AG09309 (cell line): ENCODE data around the gene HDLBP.

Source experiments
- DNase-seq: peaks from one replicate; pipeline ENCODE4 v3.0.0-alpha.2; 2010; ENCODE audit warnings: low read depth
- H3K4me3 ChIP-seq: 2 replicates; pipeline ENCODE4 v1.5.1; 2011; ENCODE audit warnings: mild to moderate bottlenecking, low read depth, low read length, moderate library complexity; ENCODE audit not compliant: control insufficient read depth
- TF ChIP-seq, protein P1 (sequence below): IDR thresholded peaks from 2 replicates; pipeline ENCODE4 v1.5.1; 2011; ENCODE audit warnings: mild to moderate bottlenecking, low read depth, low read length, inconsistent platforms; ENCODE audit not compliant: insufficient read depth, control insufficient read depth; ENCODE audit errors: missing control alignments

HDLBP gene

DNA sequence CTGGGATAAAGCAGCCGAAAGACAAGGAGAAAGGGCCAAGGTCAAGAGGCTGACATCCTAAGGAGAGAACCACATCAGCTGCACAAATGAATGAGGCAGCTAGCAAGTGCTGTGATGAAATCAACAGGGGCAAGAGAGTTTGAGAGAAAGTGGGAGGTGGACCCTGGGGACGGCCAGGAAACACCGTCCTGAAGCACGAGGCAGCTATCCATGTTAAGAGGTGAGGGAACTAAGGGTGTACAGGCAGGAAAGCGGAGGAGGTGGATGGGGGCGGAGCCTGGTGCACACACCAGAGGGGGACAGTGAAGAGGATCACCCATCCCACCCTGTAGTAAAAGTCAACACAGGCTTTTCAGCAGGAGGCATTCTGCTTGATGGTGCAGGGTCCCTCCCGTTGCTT lies 52.4 kb downstream of the HDLBP start:
- TF ChIP-seq, protein P1, sequence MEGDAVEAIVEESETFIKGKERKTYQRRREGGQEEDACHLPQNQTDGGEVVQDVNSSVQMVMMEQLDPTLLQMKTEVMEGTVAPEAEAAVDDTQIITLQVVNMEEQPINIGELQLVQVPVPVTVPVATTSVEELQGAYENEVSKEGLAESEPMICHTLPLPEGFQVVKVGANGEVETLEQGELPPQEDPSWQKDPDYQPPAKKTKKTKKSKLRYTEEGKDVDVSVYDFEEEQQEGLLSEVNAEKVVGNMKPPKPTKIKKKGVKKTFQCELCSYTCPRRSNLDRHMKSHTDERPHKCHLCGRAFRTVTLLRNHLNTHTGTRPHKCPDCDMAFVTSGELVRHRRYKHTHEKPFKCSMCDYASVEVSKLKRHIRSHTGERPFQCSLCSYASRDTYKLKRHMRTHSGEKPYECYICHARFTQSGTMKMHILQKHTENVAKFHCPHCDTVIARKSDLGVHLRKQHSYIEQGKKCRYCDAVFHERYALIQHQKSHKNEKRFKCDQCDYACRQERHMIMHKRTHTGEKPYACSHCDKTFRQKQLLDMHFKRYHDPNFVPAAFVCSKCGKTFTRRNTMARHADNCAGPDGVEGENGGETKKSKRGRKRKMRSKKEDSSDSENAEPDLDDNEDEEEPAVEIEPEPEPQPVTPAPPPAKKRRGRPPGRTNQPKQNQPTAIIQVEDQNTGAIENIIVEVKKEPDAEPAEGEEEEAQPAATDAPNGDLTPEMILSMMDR: no peak
- H3K4me3 ChIP-seq: no peak overlapping the region

DNA sequence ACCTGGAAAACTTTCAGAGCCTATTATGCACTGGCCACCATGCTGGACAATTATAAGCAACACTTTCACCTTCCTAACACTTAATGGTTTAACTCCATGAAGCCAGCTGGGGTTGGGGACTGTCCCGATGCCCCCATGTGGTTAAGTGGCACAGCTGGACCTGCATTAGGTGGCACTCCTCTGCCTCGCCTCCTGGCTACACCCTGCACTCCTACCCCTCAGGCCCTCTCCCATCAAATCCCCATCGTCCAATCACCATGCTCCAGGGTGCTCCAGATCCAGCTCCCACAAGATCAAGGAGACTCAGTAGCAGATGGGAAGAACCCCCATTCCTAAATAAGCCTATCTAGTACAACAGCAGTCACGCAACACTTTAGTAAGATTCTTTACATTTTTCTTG lies 53.8 kb downstream of the HDLBP start:
- TF ChIP-seq, protein P1: no peak
- no peak overlapping the region for H3K4me3 ChIP-seq
- no peak for DNase-seq

More for the DNA sequence above, 52.4 kb downstream of the HDLBP start:
- no peak for DNase-seq

DNA sequence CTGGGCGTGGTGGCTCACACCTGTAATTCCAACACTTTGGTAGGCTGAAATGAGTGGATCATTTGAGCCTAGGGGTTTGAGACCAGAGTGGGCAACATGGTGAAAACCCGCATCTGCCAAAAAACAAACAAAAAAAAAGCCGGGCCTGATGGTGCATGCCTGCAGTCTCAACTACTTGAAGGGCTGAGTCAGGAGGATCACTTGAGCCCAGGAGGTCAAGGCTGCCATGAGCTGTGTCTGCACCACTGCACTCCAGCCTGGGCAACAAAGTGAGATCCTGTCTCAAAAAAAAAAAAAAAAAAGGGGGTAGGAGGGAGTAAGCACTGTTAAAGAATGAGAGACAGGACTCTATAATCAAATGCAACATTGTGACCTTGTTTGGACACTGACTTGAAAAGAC lies 54.6 kb downstream of the HDLBP start:
- TF ChIP-seq, protein P1: no peak
- no peak overlapping the region for H3K4me3 ChIP-seq
- no peak for DNase-seq

DNA sequence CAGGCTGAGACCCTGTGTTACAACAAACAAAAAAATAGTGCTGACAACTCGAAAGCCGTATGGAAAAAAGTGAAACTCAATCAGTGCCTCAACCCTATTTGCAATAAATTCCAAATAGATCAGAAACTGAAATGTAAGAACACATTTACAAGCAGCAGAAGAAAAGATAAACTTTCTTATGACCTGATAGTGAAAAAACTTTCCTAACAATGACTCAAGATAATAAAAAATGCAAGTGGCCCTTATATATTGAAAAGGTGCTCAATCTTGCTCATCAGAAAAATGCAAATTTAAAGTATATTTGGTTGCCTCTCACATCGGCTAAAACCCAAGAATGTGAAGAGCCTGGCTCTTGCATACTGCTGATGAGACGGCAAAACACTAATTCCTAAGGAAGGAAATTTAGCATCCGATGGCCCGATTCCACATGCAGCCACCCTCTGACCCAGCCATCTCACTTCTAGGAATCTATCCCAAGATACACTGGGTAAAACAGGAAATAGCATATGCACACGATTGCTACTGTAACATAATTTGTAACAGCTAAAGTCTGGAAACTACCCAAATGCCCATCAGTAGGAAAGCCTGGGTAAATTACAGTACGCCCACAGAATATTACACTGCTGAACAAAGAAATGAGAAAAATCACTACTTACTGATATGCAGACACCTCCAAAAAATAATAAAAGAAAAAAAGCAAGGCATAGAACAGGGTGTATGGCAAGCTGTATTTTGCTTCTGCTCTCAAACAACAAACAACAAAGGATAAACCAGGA lies 56.8 kb downstream of the HDLBP start:
- H3K4me3 ChIP-seq: no peak overlapping the region
- DNase-seq: no peak
- TF ChIP-seq, protein P1: no peak

DNA sequence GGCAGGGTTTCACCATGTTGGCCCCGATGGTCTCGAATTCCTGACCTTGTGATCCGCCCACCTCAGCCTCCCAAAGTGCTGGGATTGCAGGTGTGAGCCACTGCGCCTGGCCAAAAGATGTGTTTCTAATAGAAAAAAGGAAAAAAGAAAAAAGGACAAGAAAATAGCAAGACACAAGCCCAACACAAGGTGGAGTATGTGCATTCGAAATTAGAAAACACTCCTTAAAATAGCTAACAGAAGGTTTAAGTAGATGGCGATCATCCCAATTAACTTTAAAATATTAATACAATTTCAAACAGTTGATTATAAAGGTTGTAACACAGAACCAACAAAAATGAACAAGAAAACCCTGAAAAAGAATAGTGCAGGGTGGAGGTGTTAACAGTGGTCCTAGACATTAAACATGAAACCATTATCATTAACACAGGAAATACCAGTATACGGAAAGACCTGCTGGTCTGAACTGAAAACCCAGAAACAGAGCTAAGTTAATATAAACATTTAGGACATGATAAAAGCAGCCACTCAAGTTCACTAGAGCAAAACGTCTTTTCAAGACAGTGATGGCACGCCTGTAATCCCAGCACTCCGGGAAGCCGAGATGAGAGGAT lies 57.9 kb downstream of the HDLBP start:
- no peak for DNase-seq
- TF ChIP-seq, protein P1: no peak
- no peak overlapping the region for H3K4me3 ChIP-seq

DNA sequence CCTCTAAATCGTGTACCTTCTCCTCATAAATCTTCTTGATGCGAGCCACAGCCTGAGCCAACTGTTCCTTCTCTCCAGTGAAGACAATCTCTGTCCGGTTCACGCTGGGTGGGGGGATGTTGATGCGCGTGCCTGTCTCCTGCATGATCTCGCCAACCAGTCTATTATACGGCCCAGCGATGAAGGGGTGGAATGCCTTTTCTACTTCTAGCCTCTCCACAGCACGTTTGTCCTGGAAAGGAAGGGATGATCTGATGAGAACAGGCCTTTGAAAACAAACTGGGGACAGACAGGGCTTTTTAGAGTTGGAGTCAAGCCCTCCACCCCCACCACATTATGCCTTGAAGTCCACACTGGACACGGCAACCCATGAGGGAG lies 59.3 kb downstream of the HDLBP start:
- no peak for DNase-seq
- no peak overlapping the region for H3K4me3 ChIP-seq
- TF ChIP-seq, protein P1: no peak
